ENCODE results near the gene NOTUM.

DNA sequence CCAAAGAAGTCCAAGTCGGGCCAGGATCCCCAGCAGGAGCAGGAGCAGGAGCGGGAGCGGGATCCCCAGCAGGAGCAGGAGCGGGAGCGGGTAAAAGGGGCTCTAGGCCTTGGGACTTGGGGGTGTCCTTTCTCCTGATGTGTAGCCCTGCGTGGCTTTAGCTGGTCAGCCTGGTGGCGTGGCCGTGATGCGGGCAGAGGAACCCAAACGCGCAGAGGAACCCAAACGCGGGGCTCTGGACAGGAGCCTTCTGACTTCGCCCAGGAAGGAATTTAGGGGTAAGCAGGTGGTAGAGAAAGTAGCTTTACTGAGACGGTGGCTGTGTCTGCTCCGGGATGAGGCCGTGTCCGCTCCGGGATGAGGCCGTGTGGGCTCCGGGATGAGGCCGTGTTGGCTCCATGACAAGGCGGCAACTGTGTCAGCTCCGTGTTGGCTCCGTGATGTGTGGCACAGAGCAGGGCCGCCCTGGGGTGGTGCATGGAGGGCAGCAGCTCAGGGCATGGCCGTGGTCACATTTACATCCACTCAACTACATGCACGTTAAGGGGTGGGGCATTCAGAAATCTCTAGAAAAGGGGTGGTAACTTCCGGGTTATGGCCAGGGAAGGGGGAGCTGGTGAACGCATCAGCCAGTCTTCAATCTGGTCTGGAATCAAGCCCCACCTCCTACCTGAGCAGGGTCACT, 35.9 kb upstream of the NOTUM start:
- no peak for TF ChIP-seq ZFX (IDR thresholded peaks at IDR 0.05; ENCODE audit: borderline replicate concordance)
- TF ChIP-seq, protein P1, sequence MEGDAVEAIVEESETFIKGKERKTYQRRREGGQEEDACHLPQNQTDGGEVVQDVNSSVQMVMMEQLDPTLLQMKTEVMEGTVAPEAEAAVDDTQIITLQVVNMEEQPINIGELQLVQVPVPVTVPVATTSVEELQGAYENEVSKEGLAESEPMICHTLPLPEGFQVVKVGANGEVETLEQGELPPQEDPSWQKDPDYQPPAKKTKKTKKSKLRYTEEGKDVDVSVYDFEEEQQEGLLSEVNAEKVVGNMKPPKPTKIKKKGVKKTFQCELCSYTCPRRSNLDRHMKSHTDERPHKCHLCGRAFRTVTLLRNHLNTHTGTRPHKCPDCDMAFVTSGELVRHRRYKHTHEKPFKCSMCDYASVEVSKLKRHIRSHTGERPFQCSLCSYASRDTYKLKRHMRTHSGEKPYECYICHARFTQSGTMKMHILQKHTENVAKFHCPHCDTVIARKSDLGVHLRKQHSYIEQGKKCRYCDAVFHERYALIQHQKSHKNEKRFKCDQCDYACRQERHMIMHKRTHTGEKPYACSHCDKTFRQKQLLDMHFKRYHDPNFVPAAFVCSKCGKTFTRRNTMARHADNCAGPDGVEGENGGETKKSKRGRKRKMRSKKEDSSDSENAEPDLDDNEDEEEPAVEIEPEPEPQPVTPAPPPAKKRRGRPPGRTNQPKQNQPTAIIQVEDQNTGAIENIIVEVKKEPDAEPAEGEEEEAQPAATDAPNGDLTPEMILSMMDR (IDR thresholded peaks at IDR 0.05) = no peak

Measured in 22Rv1 (cell line).